Ectodermal cell (in vitro differentiated cells): ENCODE measurements around the gene EFNA1.
"Not testable (repeated sequence)": the region's sequence is repeated elsewhere in the genome, so short reads cannot be mapped to it uniquely, and the experiment has no call there.

Source experiments
- H3K27ac ChIP-seq: 2 replicates; pipeline ENCODE4 v1.7.0; 2013; ENCODE audit warnings: mild to moderate bottlenecking, low read depth, low read length; ENCODE audit not compliant: insufficient read depth, poor library complexity, severe bottlenecking
- H3K27me3 ChIP-seq: 2 replicates; pipeline ENCODE4 v1.7.0; 2013; ENCODE audit warnings: mild to moderate bottlenecking, low read length; ENCODE audit not compliant: insufficient read depth, control insufficient read depth, poor library complexity, severe bottlenecking
- H3K36me3 ChIP-seq: one replicate; pipeline ENCODE4 v1.7.0; 2013; ENCODE audit warnings: low read length; ENCODE audit not compliant: control insufficient read depth, insufficient read depth
- H3K4me1 ChIP-seq: one replicate; pipeline ENCODE4 v1.7.0; 2013; ENCODE audit warnings: low read length; ENCODE audit not compliant: control insufficient read depth, insufficient read depth
- H3K4me3 ChIP-seq: 2 replicates; pipeline ENCODE4 v1.7.0; 2013; ENCODE audit warnings: low read depth, low read length, control low read depth; ENCODE audit not compliant: insufficient read depth
- H3K9me3 ChIP-seq: 2 replicates; pipeline ENCODE4 v1.7.0; 2013; ENCODE audit warnings: mild to moderate bottlenecking, low read length, moderate library complexity; ENCODE audit not compliant: control insufficient read depth
- WGBS, 2 experiments: methylation state at CpG; one replicate each; pipeline ENCODE4 v1.1.7; 2013; ENCODE audit warnings: missing lambda C conversion rate in 2 of 2; 5-methylcytosine and 5-hydroxymethylcytosine counted together

EFNA1 gene

GRCh38 chr1:155145491-155145890, 17.8 kb downstream of the EFNA1 start:
- Histone ChIP-seq H3K36me3 (no peaks in the 10 kb centered on the region), H3K4me3 (no peak overlapping the region), H3K9me3 (no peaks in the 10 kb centered on the region), H3K27ac (no peak overlapping the region), H3K4me1 (no peaks in the 10 kb centered on the region), H3K27me3 (peaks cover 8% of the 10 kb centered on the region)
- WGBS, 2 experiments, result 90 to 100% methylated on average over 2 to 3 of the region's 3 CpGs

- not testable (repeated sequence) for H3K36me3 ChIP-seq, H3K27me3 ChIP-seq, H3K27ac ChIP-seq, H3K4me3 ChIP-seq, H3K4me1 ChIP-seq, H3K9me3 ChIP-seq
- WGBS, 2 experiments, result 50 to 77% methylated on average over 3 of the region's 3 CpGs
Observed at GRCh38 chr1:155155996-155156643, 28.4 kb downstream of the EFNA1 start.

- WGBS, 2 experiments, result 85 to 92% methylated on average over 1 of the region's 1 CpG
- Histone ChIP-seq H3K27ac (no peak overlapping the region), H3K27me3 (no peaks in the 10 kb centered on the region), H3K36me3 (no peaks in the 10 kb centered on the region), H3K4me3 (no peak overlapping the region), H3K4me1 (no peaks in the 10 kb centered on the region), H3K9me3 (no peaks in the 10 kb centered on the region)
Observed at GRCh38 chr1:155158991-155159390, 31.3 kb downstream of the EFNA1 start.

- Histone ChIP-seq H3K27me3 (no peaks in the 10 kb centered on the region), H3K27ac (no peak overlapping the region), H3K4me3 (no peak overlapping the region), H3K36me3 (no peaks in the 10 kb centered on the region), H3K9me3 (no peaks in the 10 kb centered on the region), H3K4me1 (no peaks in the 10 kb centered on the region)
- 92% methylated on average over 8 of the region's 8 CpGs for WGBS, 2 experiments
Observed at GRCh38 chr1:155160128-155160527, 32.5 kb downstream of the EFNA1 start.

GRCh38 chr1:155162631-155163030, 35.0 kb downstream of the EFNA1 start:
- WGBS, 2 experiments, result 93 to 96% methylated on average over 6 of the region's 6 CpGs
- H3K4me1 ChIP-seq, result peaks cover 12% of the 10 kb centered on the region
- not testable (repeated sequence) for H3K27ac ChIP-seq, H3K36me3 ChIP-seq, H3K27me3 ChIP-seq, H3K9me3 ChIP-seq, H3K4me3 ChIP-seq

- 93 to 95% methylated on average over 3 to 4 of the region's 4 CpGs for WGBS, 2 experiments
- not testable (repeated sequence) for H3K27me3 ChIP-seq, H3K4me3 ChIP-seq, H3K27ac ChIP-seq, H3K9me3 ChIP-seq, H3K36me3 ChIP-seq
- peaks cover 12% of the 10 kb centered on the region for H3K4me1 ChIP-seq
Observed at GRCh38 chr1:155163785-155164184, 36.1 kb downstream of the EFNA1 start.

- peaks cover 12% of the 10 kb centered on the region for H3K4me1 ChIP-seq
- H3K36me3 ChIP-seq, H3K4me3 ChIP-seq, H3K27ac ChIP-seq, H3K27me3 ChIP-seq, H3K9me3 ChIP-seq: not testable (repeated sequence)
- 87 to 95% methylated on average over 11 of the region's 11 CpGs for WGBS, 2 experiments
Observed at GRCh38 chr1:155164625-155165024, 36.9 kb downstream of the EFNA1 start.

- no peaks in the 10 kb centered on the region for H3K9me3 ChIP-seq
- 49 to 62% methylated on average over 8 of the region's 8 CpGs for WGBS, 2 experiments
Observed at GRCh38 chr1:155166051-155166470, 38.4 kb downstream of the EFNA1 start.

GRCh38 chr1:155166471-155167165, 38.9 kb downstream of the EFNA1 start:
- Histone ChIP-seq H3K36me3 (no peaks in the 10 kb centered on the region), H3K27ac (peak overlapping the region; percentile 44), H3K4me1 (peaks cover 12% of the 10 kb centered on the region), H3K27me3 (no peaks in the 10 kb centered on the region), H3K4me3 (peak overlapping the region; percentile 10), H3K9me3 (no peaks in the 10 kb centered on the region)
- 62 to 69% methylated on average over 27 of the region's 27 CpGs for WGBS, 2 experiments

More at GRCh38 chr1:155166051-155166470, 38.4 kb downstream of the EFNA1 start:
- Histone ChIP-seq H3K27me3 (no peaks in the 10 kb centered on the region), H3K4me1 (peaks cover 12% of the 10 kb centered on the region), H3K27ac (peak overlapping the region; percentile 44), H3K4me3 (no peak overlapping the region), H3K36me3 (no peaks in the 10 kb centered on the region)

- 13 to 14% methylated on average over 26 to 28 of the region's 28 CpGs for WGBS, 2 experiments
- no peaks in the 10 kb centered on the region for H3K27me3 ChIP-seq
- H3K9me3 ChIP-seq, result no peaks in the 10 kb centered on the region
- H3K4me1 ChIP-seq, result peaks cover 17% of the 10 kb centered on the region
- peak overlapping the region; percentile 50 for H3K27ac ChIP-seq
- H3K4me3 ChIP-seq, result peak overlapping the region; percentile 33
- H3K36me3 ChIP-seq, result no peaks in the 10 kb centered on the region
Observed at GRCh38 chr1:155167166-155168104, 39.8 kb downstream of the EFNA1 start.
